Testis (tissue), 3 donors: ENCODE data around the gene PDE8B. TPM values are rescaled to one million over a fixed set of nuclear protein-coding genes. Genes with fewer than 3 reads are reported as not detected.

Experiments used
- DNase-seq: peaks from one replicate; pipeline ENCODE4 v3.0.0-alpha.2; 2019
- H3K27ac ChIP-seq, 2 donors: fragments of 200-600 bp; sonication (generic); one replicate each; pipeline ENCODE4 v1.5.1; 2019
- H3K27me3 ChIP-seq: fragments of 200-600 bp; sonication (generic); one replicate; pipeline ENCODE4 v1.5.1; 2019
- H3K36me3 ChIP-seq: fragments of 200-600 bp; sonication (generic); one replicate; pipeline ENCODE4 v1.5.1; 2017; ENCODE audit warnings: low read depth; ENCODE audit errors: missing control alignments
- H3K4me1 ChIP-seq: fragments of 200-600 bp; sonication (generic); one replicate; pipeline ENCODE4 v1.5.1; 2019
- H3K4me3 ChIP-seq, 2 donors: fragments of 200-600 bp; sonication (generic); one replicate each; pipeline ENCODE4 v1.5.1; 2017 to 2019
- H3K9me3 ChIP-seq: fragments of 200-600 bp; sonication (generic); one replicate; pipeline ENCODE4 v1.5.1; 2017
- POLR2A ChIP-seq: fragments of 450-650 bp; IDR thresholded peaks from one replicate; pipeline ENCODE4 v1.6.1; 2017; ENCODE audit warnings: antibody characterized with exemption, mild to moderate bottlenecking, moderate library complexity
- WGBS, 2 donors: methylation state at CpG; one replicate each; pipeline ENCODE4 v1.1.5; 2018; 5-methylcytosine and 5-hydroxymethylcytosine counted together
- intact Hi-C: fragments of 100-400 bp; cut with DNase I; formaldehyde crosslinking; loops from one replicate; pipeline ENCODE4 v1.15.1; 2023; ENCODE audit warnings: low total_unique reads
- polyA plus RNA-seq: library from polyadenylated mRNA; stranded (reverse); fragments of 350-450 nt; fragmentation: Illumina TruSeq; extraction: RNeasy Lipid Tissue Mini Kit (QIAGEN cat#74804); gene quantifications from one replicate; pipeline ENCODE4 v1.2.3, GENCODE V29; 2014; ENCODE audit warnings: low read depth, low replicate concordance; ENCODE audit not compliant: insufficient read depth
- total RNA-seq, 2 donors: library from RNA; depleted of rRNA; stranded (reverse); fragments of >200 nt; gene quantifications; one replicate each; pipeline ENCODE4 v1.2.3, GENCODE V29; 2016
- TF ChIP-seq, protein P1 (sequence below), 3 experiments: fragments of 450-650 bp in 2 of 3; fragments of 200-600 bp in 1 of 3; sonication (generic) in 1 of 3; IDR thresholded peaks; one replicate each; pipeline ENCODE4 v1.5.1; 2016 to 2019; ENCODE audit warnings: antibody characterized with exemption in 3 of 3, mild to moderate bottlenecking in 2 of 3, moderate library complexity in 1 of 3

Gene PDE8B
- total and polyA plus RNA-seq, 3 donors from 2014 or later, result 2.0 to 7.2 (median 5.8) TPM

- Histone ChIP-seq H3K27me3 (no peaks in the 10 kb centered on the region), H3K36me3 (no peaks in the 10 kb centered on the region), H3K4me1 (peaks cover 11% of the 10 kb centered on the region), H3K4me3 (no peak overlapping the region), H3K9me3 (no peaks in the 10 kb centered on the region), H3K27ac (no peak overlapping the region)
- 49 to 53% methylated on average over 10 of the region's 10 CpGs for WGBS, 2 donors
- intact Hi-C loops, result no loop called here
- TF ChIP-seq POLR2A, result no peak
- TF ChIP-seq, protein P1, sequence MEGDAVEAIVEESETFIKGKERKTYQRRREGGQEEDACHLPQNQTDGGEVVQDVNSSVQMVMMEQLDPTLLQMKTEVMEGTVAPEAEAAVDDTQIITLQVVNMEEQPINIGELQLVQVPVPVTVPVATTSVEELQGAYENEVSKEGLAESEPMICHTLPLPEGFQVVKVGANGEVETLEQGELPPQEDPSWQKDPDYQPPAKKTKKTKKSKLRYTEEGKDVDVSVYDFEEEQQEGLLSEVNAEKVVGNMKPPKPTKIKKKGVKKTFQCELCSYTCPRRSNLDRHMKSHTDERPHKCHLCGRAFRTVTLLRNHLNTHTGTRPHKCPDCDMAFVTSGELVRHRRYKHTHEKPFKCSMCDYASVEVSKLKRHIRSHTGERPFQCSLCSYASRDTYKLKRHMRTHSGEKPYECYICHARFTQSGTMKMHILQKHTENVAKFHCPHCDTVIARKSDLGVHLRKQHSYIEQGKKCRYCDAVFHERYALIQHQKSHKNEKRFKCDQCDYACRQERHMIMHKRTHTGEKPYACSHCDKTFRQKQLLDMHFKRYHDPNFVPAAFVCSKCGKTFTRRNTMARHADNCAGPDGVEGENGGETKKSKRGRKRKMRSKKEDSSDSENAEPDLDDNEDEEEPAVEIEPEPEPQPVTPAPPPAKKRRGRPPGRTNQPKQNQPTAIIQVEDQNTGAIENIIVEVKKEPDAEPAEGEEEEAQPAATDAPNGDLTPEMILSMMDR (IDR thresholded peaks at IDR 0.05), result no peak
- DNase-seq, result no peak
Measured at GRCh38 chr5:77328930-77329647, 118.6 kb downstream of the PDE8B start.

GRCh38 chr5:77329664-77330430 is 119.4 kb downstream of the PDE8B start:
- H3K9me3 ChIP-seq, result no peaks in the 10 kb centered on the region
- peak; percentile 18 for DNase-seq
- intact Hi-C loops, result no loop called here
- H3K36me3 ChIP-seq, result no peaks in the 10 kb centered on the region
- H3K4me1 ChIP-seq, result peaks cover 11% of the 10 kb centered on the region
- H3K27ac ChIP-seq, result no peak overlapping the region
- no peak for TF ChIP-seq POLR2A
- TF ChIP-seq, protein P1 (IDR thresholded peaks at IDR 0.05), result no peak
- 62 to 75% methylated on average over 3 of the region's 3 CpGs for WGBS, 2 donors
- H3K4me3 ChIP-seq, result no peak overlapping the region
- no peaks in the 10 kb centered on the region for H3K27me3 ChIP-seq

DNA sequence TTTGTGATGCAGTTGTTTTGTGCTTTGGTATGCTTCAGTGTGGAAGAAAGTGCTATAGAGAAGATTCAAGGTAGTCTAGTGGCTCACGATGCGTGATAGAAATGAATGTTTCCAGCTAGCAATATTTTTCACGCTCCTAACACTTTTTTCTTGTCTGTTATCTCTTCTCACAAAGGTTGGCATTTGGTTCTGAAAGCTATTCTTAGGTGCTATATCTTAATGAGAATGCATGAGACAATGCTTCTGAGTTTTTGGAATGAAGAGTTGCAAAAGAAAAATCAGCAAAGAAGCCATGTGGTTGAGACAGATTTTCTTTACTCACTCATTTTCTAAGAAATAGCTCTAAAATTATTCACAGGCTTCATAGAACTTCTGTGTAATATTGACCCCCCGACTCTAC is 122.6 kb downstream of the PDE8B start:
- H3K27ac ChIP-seq, result no peak overlapping the region
- WGBS, 2 donors, result 79 to 88% methylated on average over 4 of the region's 4 CpGs
- intact Hi-C loops, result no loop called here

GRCh38 chr5:77333451-77334123 is 123.1 kb downstream of the PDE8B start:
- no peak overlapping the region for H3K4me3 ChIP-seq
- no peaks in the 10 kb centered on the region for H3K27me3 ChIP-seq
- no peak for DNase-seq
- no peak overlapping the region for H3K27ac ChIP-seq
- no peaks in the 10 kb centered on the region for H3K36me3 ChIP-seq
- no peaks in the 10 kb centered on the region for H3K9me3 ChIP-seq
- WGBS, 2 donors, result 76 to 86% methylated on average over 5 of the region's 5 CpGs
- TF ChIP-seq, protein P1 (IDR thresholded peaks at IDR 0.05), result no peak
- no peak for TF ChIP-seq POLR2A
- intact Hi-C loops, result no loop called here
- H3K4me1 ChIP-seq, result peaks cover 8% of the 10 kb centered on the region

More for the DNA sequence above, 122.6 kb downstream of the PDE8B start:
- Histone ChIP-seq H3K36me3 (no peaks in the 10 kb centered on the region), H3K9me3 (no peaks in the 10 kb centered on the region), H3K27me3 (no peaks in the 10 kb centered on the region), H3K4me1 (peaks cover 11% of the 10 kb centered on the region), H3K4me3 (no peak overlapping the region)
- DNase-seq, result no peak
- no peak for TF ChIP-seq POLR2A
- TF ChIP-seq, protein P1 (IDR thresholded peaks at IDR 0.05), result no peak
